Skeletal muscle satellite cell (primary cell): Measurements from ENCODE around the gene PID1.
"Not testable (repeated sequence)": the region's sequence is repeated elsewhere in the genome, so short reads cannot be mapped to it uniquely, and the experiment has no call there.

ENCODE experiments used
- H3K27me3 ChIP-seq: 2 replicates; pipeline ENCODE4 v1.7.0; 2013; ENCODE audit warnings: low read length; ENCODE audit not compliant: control insufficient read depth, insufficient read depth
- H3K36me3 ChIP-seq: 2 replicates; pipeline ENCODE4 v1.7.0; 2013; ENCODE audit warnings: mild to moderate bottlenecking, control low read depth, low read length; ENCODE audit not compliant: insufficient read depth
- H3K4me1 ChIP-seq: 2 replicates; pipeline ENCODE4 v1.7.0; 2013; ENCODE audit warnings: low read length; ENCODE audit not compliant: control insufficient read depth, insufficient read depth
- H3K4me2 ChIP-seq: 2 replicates; pipeline ENCODE4 v1.7.0; 2013; ENCODE audit warnings: mild to moderate bottlenecking, low read length
- H3K4me3 ChIP-seq: 2 replicates; pipeline ENCODE4 v1.7.0; 2013; ENCODE audit warnings: low read length
- H3K9ac ChIP-seq: 2 replicates; pipeline ENCODE4 v1.7.0; 2013; ENCODE audit warnings: mild to moderate bottlenecking, low read depth, low read length, moderate library complexity
- H3K9me3 ChIP-seq: replicated peaks from 2 replicates; pipeline ENCODE4 v1.7.0; 2013; ENCODE audit warnings: mild to moderate bottlenecking, control low read depth, low read length

PID1 gene

DNA sequence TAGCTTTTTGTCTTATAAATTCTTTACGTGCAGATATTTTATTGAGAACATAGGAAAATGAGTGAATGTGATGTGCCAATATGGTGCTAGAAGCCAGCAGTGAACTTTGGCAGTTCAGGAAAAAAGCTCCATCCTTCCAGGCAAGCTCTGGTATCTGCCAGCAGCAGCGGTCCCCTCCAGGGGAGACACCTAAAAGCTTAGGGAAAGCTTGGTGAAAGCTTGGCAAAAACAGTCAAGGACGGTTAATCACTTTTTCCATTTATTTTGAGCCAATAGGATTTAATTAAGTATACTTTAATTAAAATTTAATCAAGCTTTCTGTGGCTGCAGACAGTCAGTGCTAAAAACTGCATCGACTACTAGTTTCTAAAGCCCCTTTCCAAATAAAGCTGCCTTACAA is 60.4 kb downstream of the PID1 start:
- H3K4me3 ChIP-seq: no peak overlapping the region
- H3K9ac ChIP-seq: no peak overlapping the region
- H3K36me3 ChIP-seq: no peaks in the 10 kb centered on the region
- H3K4me2 ChIP-seq: no peak overlapping the region
- H3K9me3 ChIP-seq: no peaks in the 10 kb centered on the region
- no peaks in the 10 kb centered on the region for H3K27me3 ChIP-seq
- H3K4me1 ChIP-seq: no peaks in the 10 kb centered on the region

DNA sequence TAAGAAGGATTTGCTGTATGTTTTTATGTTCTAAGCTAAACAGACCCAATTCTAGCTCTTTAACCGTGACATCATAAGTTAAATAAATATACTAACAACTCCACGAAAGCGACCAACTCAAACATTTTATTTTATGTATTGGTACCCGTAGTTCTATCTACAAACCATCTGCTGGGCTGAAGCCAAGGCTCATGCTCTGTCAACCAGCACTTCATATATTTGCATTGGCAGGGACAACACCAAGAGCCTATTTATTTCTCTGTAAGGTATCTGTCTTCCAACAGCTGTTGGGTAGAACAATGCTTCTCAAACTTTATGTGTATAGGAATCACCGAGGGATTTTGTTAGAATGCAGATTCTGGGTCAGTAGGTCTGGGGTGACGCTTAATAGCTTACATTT is 64.5 kb downstream of the PID1 start:
- H3K4me2 ChIP-seq: no peak overlapping the region
- peaks cover 8% of the 10 kb centered on the region for H3K4me1 ChIP-seq
- no peak overlapping the region for H3K4me3 ChIP-seq
- H3K9me3 ChIP-seq: no peaks in the 10 kb centered on the region
- H3K27me3 ChIP-seq: no peaks in the 10 kb centered on the region
- no peaks in the 10 kb centered on the region for H3K36me3 ChIP-seq
- H3K9ac ChIP-seq: no peak overlapping the region

- Histone ChIP-seq H3K36me3 (no peaks in the 10 kb centered on the region), H3K9ac (no peak overlapping the region), H3K27me3 (no peaks in the 10 kb centered on the region), H3K4me2 (no peak overlapping the region), H3K9me3 (no peaks in the 10 kb centered on the region), H3K4me3 (no peak overlapping the region), H3K4me1 (peaks cover 8% of the 10 kb centered on the region)
Observed at GRCh38 chr2:229205704-229206103, 65.4 kb downstream of the PID1 start.

- Histone ChIP-seq H3K27me3 (no peaks in the 10 kb centered on the region), H3K4me2 (no peak overlapping the region), H3K36me3 (no peaks in the 10 kb centered on the region), H3K4me1 (peaks cover 8% of the 10 kb centered on the region), H3K9ac (no peak overlapping the region), H3K9me3 (no peaks in the 10 kb centered on the region), H3K4me3 (no peak overlapping the region)
Observed at GRCh38 chr2:229202646-229203045, 68.4 kb downstream of the PID1 start.

DNA sequence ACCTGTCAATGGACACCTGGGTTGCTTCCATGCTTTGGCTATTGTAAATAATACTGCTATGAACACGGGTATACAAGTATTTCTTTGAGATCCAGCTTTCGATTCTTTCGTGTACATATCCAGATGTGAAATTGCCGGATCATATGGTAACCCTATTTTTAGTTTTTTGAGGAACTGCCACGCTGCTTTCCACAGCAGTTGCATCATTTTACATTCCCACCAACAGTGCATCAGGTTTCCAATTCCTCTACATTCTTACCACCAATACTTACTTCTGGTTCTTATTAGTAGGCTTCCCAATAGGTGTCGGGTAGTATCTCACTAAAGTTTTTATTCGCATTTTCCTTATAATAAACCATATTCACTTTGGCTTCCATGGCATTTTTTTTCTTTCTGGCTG is 69.6 kb downstream of the PID1 start:
- Histone ChIP-seq H3K4me2 (no peak overlapping the region), H3K9ac (no peak overlapping the region), H3K9me3 (no peaks in the 10 kb centered on the region), H3K36me3 (no peaks in the 10 kb centered on the region), H3K4me1 (peaks cover 8% of the 10 kb centered on the region), H3K27me3 (no peaks in the 10 kb centered on the region), H3K4me3 (no peak overlapping the region)

GRCh38 chr2:229199267-229199666 is 71.8 kb downstream of the PID1 start:
- no peak overlapping the region for H3K9ac ChIP-seq
- no peaks in the 10 kb centered on the region for H3K9me3 ChIP-seq
- H3K27me3 ChIP-seq: no peaks in the 10 kb centered on the region
- H3K4me1 ChIP-seq: peaks cover 8% of the 10 kb centered on the region
- no peak overlapping the region for H3K4me2 ChIP-seq
- no peak overlapping the region for H3K4me3 ChIP-seq
- H3K36me3 ChIP-seq: no peaks in the 10 kb centered on the region

DNA sequence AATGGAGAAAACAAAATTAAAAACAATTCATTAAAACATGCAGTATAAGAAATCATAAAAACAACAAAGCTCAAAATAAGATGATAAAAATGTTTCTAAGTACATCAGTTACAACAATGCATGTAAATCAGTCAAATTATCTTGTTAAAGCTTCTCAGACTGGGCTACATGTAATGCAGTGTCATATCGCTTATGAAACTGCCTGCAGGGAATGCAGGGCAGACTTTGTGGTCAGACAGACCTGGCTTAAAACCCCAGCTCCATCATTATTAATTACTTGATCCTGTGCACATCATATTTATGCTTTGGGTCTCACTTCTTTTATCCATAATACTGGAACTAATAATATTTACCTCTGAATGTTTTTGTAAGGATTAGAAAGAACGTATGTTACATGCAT is 74.6 kb downstream of the PID1 start:
- Histone ChIP-seq H3K4me1 (no peaks in the 10 kb centered on the region), H3K36me3 (no peaks in the 10 kb centered on the region), H3K27me3 (no peaks in the 10 kb centered on the region), H3K4me2 (no peak overlapping the region), H3K9me3 (no peaks in the 10 kb centered on the region), H3K4me3 (no peak overlapping the region), H3K9ac (no peak overlapping the region)

- Histone ChIP-seq H3K36me3 (no peaks in the 10 kb centered on the region), H3K9ac (no peak overlapping the region), H3K4me2 (no peak overlapping the region), H3K27me3 (no peaks in the 10 kb centered on the region), H3K4me3 (no peak overlapping the region), H3K4me1 (no peaks in the 10 kb centered on the region), H3K9me3 (no peaks in the 10 kb centered on the region)
Observed at GRCh38 chr2:229195346-229195947, 75.6 kb downstream of the PID1 start.

DNA sequence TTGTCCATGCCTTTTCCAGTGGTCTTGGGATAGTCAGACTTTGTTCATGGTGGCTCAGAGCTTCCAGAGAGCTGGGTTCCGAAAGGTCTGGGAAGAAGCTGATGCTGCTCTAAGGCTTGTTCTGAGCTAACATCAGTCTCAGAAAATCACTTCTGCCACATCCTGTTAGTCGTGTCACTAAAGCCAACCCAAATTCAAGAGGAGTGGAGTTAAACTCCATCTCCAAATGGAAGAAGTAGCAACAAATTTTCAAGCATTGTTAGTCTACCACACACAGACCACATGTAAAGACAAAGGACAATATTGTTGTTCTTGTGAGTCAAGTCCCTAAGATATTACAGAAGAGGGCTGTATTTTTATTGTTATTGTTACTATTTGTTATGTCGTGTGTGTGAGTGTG is 77.8 kb downstream of the PID1 start:
- no peaks in the 10 kb centered on the region for H3K9me3 ChIP-seq
- no peak overlapping the region for H3K4me2 ChIP-seq
- H3K9ac ChIP-seq: no peak overlapping the region
- H3K4me1 ChIP-seq: no peaks in the 10 kb centered on the region
- no peak overlapping the region for H3K4me3 ChIP-seq
- no peaks in the 10 kb centered on the region for H3K36me3 ChIP-seq
- H3K27me3 ChIP-seq: no peaks in the 10 kb centered on the region

DNA sequence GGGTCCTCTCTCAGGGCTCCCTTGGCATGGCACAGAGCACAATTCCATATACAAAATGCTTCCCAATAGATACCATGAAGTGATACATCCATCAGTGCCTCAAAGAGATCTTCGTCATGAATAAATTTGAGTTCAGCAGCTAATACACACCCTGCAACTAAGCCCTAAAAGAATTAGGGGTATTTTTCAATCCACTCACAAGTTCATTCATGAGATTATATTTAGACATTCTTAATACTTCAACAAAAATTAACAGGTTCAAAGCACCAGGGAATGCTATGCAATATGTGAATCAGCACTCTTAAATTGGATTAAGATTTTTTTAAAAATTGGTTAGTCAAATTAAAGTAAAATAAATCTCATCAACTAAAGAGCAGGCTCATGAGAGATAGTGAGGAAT is 79.7 kb downstream of the PID1 start:
- Histone ChIP-seq H3K36me3 (no peaks in the 10 kb centered on the region), H3K27me3 (no peaks in the 10 kb centered on the region), H3K4me3 (no peak overlapping the region), H3K9me3 (no peaks in the 10 kb centered on the region), H3K4me2 (no peak overlapping the region), H3K4me1 (no peaks in the 10 kb centered on the region), H3K9ac (no peak overlapping the region)

- H3K9me3 ChIP-seq, H3K4me2 ChIP-seq: not testable (repeated sequence)
Observed at GRCh38 chr2:229187123-229187522, 84.0 kb downstream of the PID1 start.

GRCh38 chr2:229181641-229182040 is 89.4 kb downstream of the PID1 start:
- Histone ChIP-seq H3K9me3 (no peaks in the 10 kb centered on the region), H3K27me3 (no peaks in the 10 kb centered on the region), H3K4me2 (no peak overlapping the region), H3K4me3 (no peak overlapping the region), H3K4me1 (no peaks in the 10 kb centered on the region), H3K9ac (no peak overlapping the region), H3K36me3 (no peaks in the 10 kb centered on the region)

More at GRCh38 chr2:229187123-229187522, 84.0 kb downstream of the PID1 start:
- not testable (repeated sequence) for H3K36me3 ChIP-seq, H3K4me1 ChIP-seq, H3K4me3 ChIP-seq, H3K27me3 ChIP-seq, H3K9ac ChIP-seq
